Trophoblast cell (in vitro differentiated cells and primary cell): ENCODE measurements around the gene MYPOP.

Source experiments
- DNase-seq, 2 donors: peaks; one replicate each; pipeline ENCODE4 v3.0.0-alpha.2; 2016
- H2AFZ ChIP-seq: 2 replicates; pipeline ENCODE4 v1.6.1; 2013; ENCODE audit warnings: low read length, moderate library complexity, mild to moderate bottlenecking; ENCODE audit not compliant: insufficient read depth, poor library complexity
- H2AK5ac ChIP-seq: 2 replicates; pipeline ENCODE4 v1.6.1; 2013; ENCODE audit warnings: mild to moderate bottlenecking, low read length
- H2BK120ac ChIP-seq: 2 replicates; pipeline ENCODE4 v1.6.1; 2013; ENCODE audit warnings: low read length, mild to moderate bottlenecking, moderate library complexity; ENCODE audit not compliant: insufficient read depth, poor library complexity
- H2BK12ac ChIP-seq: 2 replicates; pipeline ENCODE4 v1.6.1; 2013; ENCODE audit warnings: mild to moderate bottlenecking, low read length, moderate library complexity
- H2BK5ac ChIP-seq: 2 replicates; pipeline ENCODE4 v1.6.1; 2013; ENCODE audit warnings: low read length, low read depth, moderate library complexity, mild to moderate bottlenecking; ENCODE audit not compliant: poor library complexity
- H3K14ac ChIP-seq: 2 replicates; pipeline ENCODE4 v1.6.1; 2013; ENCODE audit warnings: mild to moderate bottlenecking, low read length
- H3K18ac ChIP-seq: 2 replicates; pipeline ENCODE4 v1.6.1; 2013; ENCODE audit warnings: mild to moderate bottlenecking, low read length
- H3K23ac ChIP-seq: 2 replicates; pipeline ENCODE4 v1.6.1; 2013; ENCODE audit warnings: low read length
- H3K27ac ChIP-seq: 2 replicates; pipeline ENCODE4 v1.5.1; 2013; ENCODE audit warnings: low read depth, mild to moderate bottlenecking, inconsistent platforms, low read length, moderate library complexity
- H3K27me3 ChIP-seq: 2 replicates; pipeline ENCODE4 v1.6.1; 2013; ENCODE audit warnings: inconsistent platforms, mild to moderate bottlenecking, low read length, moderate library complexity; ENCODE audit not compliant: insufficient read depth
- H3K36me3 ChIP-seq, 2 experiments: 1 replicate in 1 of 2; 2 replicates in 1 of 2; pipeline ENCODE4 v1.6.1; 2013; ENCODE audit warnings: low read length in 2 of 2, mild to moderate bottlenecking in 2 of 2, moderate library complexity in 1 of 2; ENCODE audit not compliant: insufficient read depth in 2 of 2, control insufficient read depth in 1 of 2
- H3K4ac ChIP-seq: 2 replicates; pipeline ENCODE4 v1.6.1; 2013; ENCODE audit warnings: low read depth, mild to moderate bottlenecking, low read length, moderate library complexity
- H3K4me1 ChIP-seq, 2 experiments: 1 replicate in 1 of 2; 2 replicates in 1 of 2; pipeline ENCODE4 v1.6.1; 2013; ENCODE audit warnings: low read length in 2 of 2, mild to moderate bottlenecking in 2 of 2, moderate library complexity in 1 of 2; ENCODE audit not compliant: insufficient read depth in 2 of 2, control insufficient read depth in 1 of 2
- H3K4me2 ChIP-seq: 2 replicates; pipeline ENCODE4 v1.6.1; 2013; ENCODE audit warnings: inconsistent platforms, mild to moderate bottlenecking, low read length, moderate library complexity
- H3K4me3 ChIP-seq: 2 replicates; pipeline ENCODE4 v1.5.1; 2013; ENCODE audit warnings: mild to moderate bottlenecking, low read depth, low read length, inconsistent platforms
- H3K79me1 ChIP-seq: one replicate; pipeline ENCODE4 v1.6.1; 2013; ENCODE audit warnings: low read length
- H3K79me2 ChIP-seq: 2 replicates; pipeline ENCODE4 v1.6.1; 2013; ENCODE audit warnings: low read length, mild to moderate bottlenecking; ENCODE audit not compliant: control insufficient read depth, insufficient read depth, poor library complexity
- H3K9ac ChIP-seq: 2 replicates; pipeline ENCODE4 v1.6.1; 2013; ENCODE audit warnings: mild to moderate bottlenecking, low read length
- H3K9me3 ChIP-seq: 2 replicates; pipeline ENCODE4 v1.6.1; 2013; ENCODE audit warnings: low read depth, mild to moderate bottlenecking, control low read depth, inconsistent platforms, low read length; ENCODE audit not compliant: insufficient read depth
- H4K12ac ChIP-seq: 2 replicates; pipeline ENCODE4 v1.6.1; 2013; ENCODE audit warnings: low read depth, mild to moderate bottlenecking, low read length, moderate library complexity
- H4K8ac ChIP-seq: 2 replicates; pipeline ENCODE4 v1.6.1; 2013; ENCODE audit warnings: low read depth, mild to moderate bottlenecking, low read length, moderate library complexity
- H4K91ac ChIP-seq: one replicate; pipeline ENCODE4 v1.6.1; 2013; ENCODE audit warnings: low read depth, mild to moderate bottlenecking, low read length, moderate library complexity
- WGBS: extraction: QIAGEN DNeasy Blood & Tissue Kit; methylation state at CpG from one replicate; pipeline ENCODE4 v1.1.7; 2013; ENCODE audit warnings: missing lambda C conversion rate; ENCODE audit not compliant: insufficient read length, insufficient coverage; ENCODE audit errors: extremely low coverage; 5-methylcytosine and 5-hydroxymethylcytosine counted together

The MYPOP gene

GRCh38 chr19:45906221-45906620, 3.8 kb upstream of the MYPOP start:
- no peaks in the 10 kb centered on the region for H3K9me3 ChIP-seq
- no peak overlapping the region for H2AFZ ChIP-seq
- H3K27ac ChIP-seq: no peak overlapping the region
- no peak overlapping the region for H4K8ac ChIP-seq
- no peak overlapping the region for H3K4me2 ChIP-seq
- no peak overlapping the region for H3K14ac ChIP-seq
- no peak overlapping the region for H2BK5ac ChIP-seq
- WGBS: no CpG with 5 or more reads among the region's 3 CpGs
- peaks cover 5 to 6% of the 10 kb centered on the region in 2 experiments for H3K4me1 ChIP-seq
- no peak overlapping the region for H2BK120ac ChIP-seq
- H3K36me3 ChIP-seq: no peaks in the 10 kb centered on the region
- H3K4me3 ChIP-seq: no peak overlapping the region
- H2BK12ac ChIP-seq: no peak overlapping the region
- H2AK5ac ChIP-seq: no peak overlapping the region
- H3K79me1 ChIP-seq: peaks cover 7% of the 10 kb centered on the region
- no peak overlapping the region for H4K91ac ChIP-seq
- DNase-seq: peak; percentile 86 to 91
- no peak overlapping the region for H4K12ac ChIP-seq
- H3K18ac ChIP-seq: no peak overlapping the region
- H3K79me2 ChIP-seq: peaks cover 5% of the 10 kb centered on the region
- H3K9ac ChIP-seq: no peak overlapping the region
- no peak overlapping the region for H3K4ac ChIP-seq
- no peak overlapping the region for H3K23ac ChIP-seq
- no peaks in the 10 kb centered on the region for H3K27me3 ChIP-seq

GRCh38 chr19:45905011-45905410, 2.6 kb upstream of the MYPOP start:
- no peak overlapping the region for H3K14ac ChIP-seq
- H2AFZ ChIP-seq: no peak overlapping the region
- no peak overlapping the region for H3K27ac ChIP-seq
- DNase-seq: peak; percentile 90 to 95
- WGBS: no CpG with 5 or more reads among the region's 10 CpGs
- peaks cover 0 to 2% of the 10 kb centered on the region in 2 experiments for H3K36me3 ChIP-seq
- no peak overlapping the region for H2BK12ac ChIP-seq
- no peaks in the 10 kb centered on the region for H3K27me3 ChIP-seq
- no peak overlapping the region for H3K4me3 ChIP-seq
- no peak overlapping the region for H3K9ac ChIP-seq
- no peak overlapping the region for H4K91ac ChIP-seq
- H3K4me1 ChIP-seq: peaks cover 5 to 6% of the 10 kb centered on the region in 2 experiments
- no peak overlapping the region for H3K23ac ChIP-seq
- no peak overlapping the region for H3K4me2 ChIP-seq
- H2BK120ac ChIP-seq: no peak overlapping the region
- no peak overlapping the region for H2AK5ac ChIP-seq
- peaks cover 7% of the 10 kb centered on the region for H3K79me1 ChIP-seq
- H3K4ac ChIP-seq: no peak overlapping the region
- H3K9me3 ChIP-seq: no peaks in the 10 kb centered on the region
- peaks cover 5% of the 10 kb centered on the region for H3K79me2 ChIP-seq
- no peak overlapping the region for H3K18ac ChIP-seq
- no peak overlapping the region for H2BK5ac ChIP-seq
- no peak overlapping the region for H4K8ac ChIP-seq
- no peak overlapping the region for H4K12ac ChIP-seq

GRCh38 chr19:45902651-45903625, 525 bp upstream of the MYPOP start:
- no CpG with 5 or more reads among the region's 73 CpGs for WGBS
- Histone ChIP-seq H3K27ac (peak overlapping the region; percentile 37), H3K79me2 (peaks cover 5% of the 10 kb centered on the region), H3K36me3 (peaks cover 6 to 11% of the 10 kb centered on the region in 2 experiments), H4K8ac (peak overlapping the region; percentile 60), H3K14ac (peak overlapping the region; percentile 16), H4K91ac (peak overlapping the region; percentile 1), H3K23ac (no peak overlapping the region), H2BK12ac (no peak overlapping the region), H3K27me3 (no peaks in the 10 kb centered on the region), H3K18ac (peak overlapping the region; percentile 15), H3K9me3 (no peaks in the 10 kb centered on the region), H4K12ac (peak overlapping the region; percentile 36), H2BK120ac (no peak overlapping the region), H3K4me3 (peak overlapping the region; percentile 72), H3K9ac (peak overlapping the region; percentile 20), H2AFZ (peak overlapping the region; percentile 60), H3K79me1 (peaks cover 7% of the 10 kb centered on the region), H2AK5ac (no peak overlapping the region), H2BK5ac (no peak overlapping the region), H3K4ac (no peak overlapping the region), H3K4me1 (peaks cover 5 to 6% of the 10 kb centered on the region in 2 experiments), H3K4me2 (peak overlapping the region; percentile 87)
- peak; percentile 98 to 100 for DNase-seq

- no peak overlapping the region for H2BK5ac ChIP-seq
- no peaks in the 10 kb centered on the region for H3K9me3 ChIP-seq
- no peaks in the 10 kb centered on the region for H3K27me3 ChIP-seq
- H3K4me1 ChIP-seq: peaks cover 5 to 6% of the 10 kb centered on the region in 2 experiments
- no peak overlapping the region for H3K9ac ChIP-seq
- no peak overlapping the region for H3K27ac ChIP-seq
- no peak overlapping the region for H4K12ac ChIP-seq
- H3K14ac ChIP-seq: no peak overlapping the region
- H3K4ac ChIP-seq: no peak overlapping the region
- peak; percentile 64 to 85 for DNase-seq
- H3K4me3 ChIP-seq: peak overlapping the region; percentile 82
- H2AK5ac ChIP-seq: no peak overlapping the region
- peaks cover 13 to 17% of the 10 kb centered on the region in 2 experiments for H3K36me3 ChIP-seq
- H2BK120ac ChIP-seq: no peak overlapping the region
- no peak overlapping the region for H4K91ac ChIP-seq
- H3K18ac ChIP-seq: peak overlapping the region; percentile 39
- no peak overlapping the region for H2AFZ ChIP-seq
- peaks cover 7% of the 10 kb centered on the region for H3K79me1 ChIP-seq
- H4K8ac ChIP-seq: no peak overlapping the region
- no CpG with 5 or more reads among the region's 69 CpGs for WGBS
- H3K79me2 ChIP-seq: peaks cover 5% of the 10 kb centered on the region
- H3K4me2 ChIP-seq: peak overlapping the region; percentile 99
- H3K23ac ChIP-seq: no peak overlapping the region
- H2BK12ac ChIP-seq: no peak overlapping the region
Measured at GRCh38 chr19:45901432-45901911, 941 bp downstream of the MYPOP start.
